GM12878 (cell line): ENCODE data around the gene CHMP1B. TPM values are rescaled to one million over a fixed set of nuclear protein-coding genes. Genes with fewer than 3 reads are reported as not detected.

Experiments
- ATAC-seq: fragments of 200-7000 bp; cut with Tn5 transposase; 3 replicates; pipeline ENCODE4 v1.9.1; 2020; ENCODE audit warnings: mild to moderate bottlenecking, moderate library complexity
- BruUV-seq: library from RNA; stranded (reverse); fragments of 400-500 nt; replicated peaks from 2 replicates; lab custom pipeline; 2021; lab: Mats Ljungman, UMichigan
- CTCF ChIA-PET: fragments of 300-600 bp; sonication (Branson Sonifier 250); formaldehyde crosslinking; extraction: SDS; loops from one replicate; lab custom pipeline; 2021; ENCODE audit warnings: inconsistent platforms; lab: Yijun Ruan, JAX
- POLR2A ChIA-PET: fragments of 350-600 bp; formaldehyde crosslinking; extraction: SDS; loops from one replicate; lab custom pipeline; 2021; ENCODE audit warnings: inconsistent platforms; lab: Charles Lee
- RAD21 ChIA-PET: fragments of 300-600 bp; sonication (Branson Sonifier 250); formaldehyde crosslinking; loops from one replicate; lab custom pipeline; 2023; ENCODE audit warnings: antibody characterized with exemption; ENCODE audit not compliant: unreplicated experiment; lab: Charles Lee
- SMC1A ChIA-PET: fragments of 300-600 bp; sonication (Branson Sonifier 250); formaldehyde crosslinking; loops from one replicate; lab custom pipeline; 2023; ENCODE audit not compliant: unreplicated experiment, uncharacterized antibody; lab: Charles Lee
- DNase-seq: peaks from one replicate; pipeline ENCODE4 v3.0.0-alpha.2; 2011; ENCODE audit warnings: low read depth, low spot score
- FAIRE-seq: peaks from 3 replicates; lab custom pipeline; 2011; peaks lifted over from hg19 to GRCh38; lab: Jason Lieb, UNC
- H2AFZ ChIP-seq: 2 replicates; pipeline ENCODE4 v1.6.0; 2011; ENCODE audit warnings: low read depth, low read length, control low read depth; ENCODE audit not compliant: control insufficient read depth
- H3K27ac ChIP-seq: 2 replicates; pipeline ENCODE4 v1.5.1; 2011; ENCODE audit warnings: control low read depth; ENCODE audit not compliant: control insufficient read depth, insufficient read depth
- H3K27me3 ChIP-seq, 2 experiments: replicated peaks in 1 of 2; 2 replicates each; pipeline versions ENCODE4 v1.6.0 to v1.6.1; 2011; ENCODE audit warnings: low read length in 1 of 2; ENCODE audit not compliant: control insufficient read depth in 2 of 2, insufficient read depth in 2 of 2
- H3K36me3 ChIP-seq, 2 experiments: 2 replicates each; pipeline ENCODE4 v1.5.1; 2011; ENCODE audit warnings: low read length in 1 of 2; ENCODE audit not compliant: control insufficient read depth in 2 of 2, insufficient read depth in 2 of 2
- H3K4me1 ChIP-seq: 2 replicates; pipeline ENCODE4 v1.6.1; 2011; ENCODE audit warnings: mild to moderate bottlenecking, low read length, moderate library complexity, mixed read lengths; ENCODE audit not compliant: control insufficient read depth, insufficient read depth
- H3K4me2 ChIP-seq: 2 replicates; pipeline ENCODE4 v1.6.0; 2011; ENCODE audit warnings: control low read depth; ENCODE audit not compliant: control insufficient read depth, insufficient read depth
- H3K4me3 ChIP-seq: fragments of 200-600 bp; sonication (generic); 2 replicates; pipeline ENCODE4 v1.5.1; 2016
- H3K79me2 ChIP-seq: 2 replicates; pipeline ENCODE4 v1.6.0; 2011; ENCODE audit warnings: low read length; ENCODE audit not compliant: control insufficient read depth, insufficient read depth
- H3K9ac ChIP-seq: 2 replicates; pipeline ENCODE4 v1.8.0; 2011; ENCODE audit warnings: low read length, control low read depth, mixed read lengths; ENCODE audit not compliant: control insufficient read depth, insufficient read depth
- H3K9me3 ChIP-seq: replicated peaks from 3 replicates; pipeline ENCODE4 v1.5.1; 2011; ENCODE audit warnings: mild to moderate bottlenecking, low read length; ENCODE audit not compliant: control insufficient read depth, insufficient read depth
- H4K20me1 ChIP-seq: 2 replicates; pipeline ENCODE4 v1.6.0; 2011; ENCODE audit not compliant: control insufficient read depth, insufficient read depth
- ATF2 ChIP-seq: IDR thresholded peaks from 2 replicates; pipeline ENCODE4 v1.6.1; 2012; ENCODE audit warnings: low read length, inconsistent platforms
- BCL3 ChIP-seq: IDR thresholded peaks from 2 replicates; pipeline ENCODE4 v1.6.1; 2011; ENCODE audit warnings: borderline replicate concordance, low read depth, mild to moderate bottlenecking, moderate library complexity, low read length; ENCODE audit not compliant: insufficient read depth, poor library complexity, severe bottlenecking
- BCLAF1 ChIP-seq: fragments of 450-650 bp; IDR thresholded peaks from 2 replicates; pipeline ENCODE4 v1.6.1; 2017; ENCODE audit warnings: antibody characterized with exemption, mild to moderate bottlenecking, moderate library complexity
- E2F4 ChIP-seq: IDR thresholded peaks from 2 replicates; pipeline ENCODE4 v1.6.1; 2012; ENCODE audit warnings: low read depth, low read length, improper control_type of control experiment
- KLF5 ChIP-seq: fragments of 450-650 bp; IDR thresholded peaks from 2 replicates; pipeline ENCODE4 v1.6.1; 2014; ENCODE audit warnings: mild to moderate bottlenecking; ENCODE audit not compliant: partially characterized antibody
- MAX ChIP-seq: IDR thresholded peaks from 2 replicates; pipeline ENCODE4 v1.6.1; 2012; ENCODE audit warnings: low read depth, low read length, improper control_type of control experiment
- NFXL1 ChIP-seq: fragments of 450-650 bp; IDR thresholded peaks from 2 replicates; pipeline ENCODE4 v1.6.1; 2017; ENCODE audit warnings: antibody characterized with exemption, mild to moderate bottlenecking, borderline replicate concordance
- NR2C2 ChIP-seq: IDR thresholded peaks from 2 replicates; pipeline ENCODE4 v1.6.1; 2011; ENCODE audit warnings: borderline replicate concordance, low read depth; ENCODE audit not compliant: control insufficient read depth, insufficient read length
- POLR2A ChIP-seq: IDR thresholded peaks from 2 replicates; pipeline ENCODE4 v1.6.1; 2011; ENCODE audit warnings: low read depth, mild to moderate bottlenecking, low read length
- POLR2AphosphoS5 ChIP-seq: IDR thresholded peaks from 2 replicates; pipeline ENCODE4 v1.6.1; 2011; ENCODE audit warnings: mild to moderate bottlenecking, low read length, inconsistent platforms
- RB1 ChIP-seq: fragments of 450-650 bp; formaldehyde crosslinking; IDR thresholded peaks from 2 replicates; pipeline ENCODE4 v1.6.1; 2017; ENCODE audit warnings: mild to moderate bottlenecking, borderline replicate concordance
- RCOR1 ChIP-seq: conservative IDR thresholded peaks from 2 replicates; pipeline ENCODE4 v1.6.1; 2012; ENCODE audit warnings: low read depth, low read length, improper control_type of control experiment
- RUNX3 ChIP-seq: IDR thresholded peaks from 2 replicates; pipeline ENCODE4 v1.6.1; 2012; ENCODE audit warnings: low read length, inconsistent platforms
- SMAD1 ChIP-seq: fragments of 450-650 bp; IDR thresholded peaks from 2 replicates; pipeline ENCODE4 v1.6.1; 2018; ENCODE audit warnings: mild to moderate bottlenecking, low read depth; ENCODE audit not compliant: partially characterized antibody
- ZBTB11 ChIP-seq: fragments of 450-650 bp; formaldehyde crosslinking; IDR thresholded peaks from 2 replicates; pipeline ENCODE4 v1.5.0; 2022; ENCODE audit warnings: mild to moderate bottlenecking, missing genetic modification characterization
- WGBS: methylation state at CpG from one replicate; pipeline ENCODE4 v1.1.6; 2016; ENCODE audit warnings: low lambda C conversion rate; ENCODE audit not compliant: insufficient replicate concordance, insufficient coverage; ENCODE audit errors: missing lambda C conversion rate; 5-methylcytosine and 5-hydroxymethylcytosine counted together
- in situ Hi-C: fragments of 300-500 bp; cut with MboI; formaldehyde crosslinking; loops from 9 replicates; pipeline ENCODE4 v1.14.3; 2018; ENCODE audit warnings: mixed read lengths
- intact Hi-C: fragments of 100-400 bp; cut with micrococcal nuclease; formaldehyde crosslinking; loops from one replicate; pipeline ENCODE4 v1.14.2; 2022; ENCODE audit not compliant: unreplicated experiment
- polyA plus RNA-seq, 11 experiments: library from polyadenylated mRNA; depleted of rRNA in 4 of 11; unstranded in 6 of 11; stranded (reverse) in 5 of 11; fragments of >200 nt; fragmentation: Nextera tagmentation in 4 of 11; fragmentation: Illumina TruSeq in 1 of 11; extraction: Ambion mirVana in 4 of 11; extraction: Trizol in 1 of 11; gene quantifications; 1 replicate in 1 of 11; 2 replicates in 10 of 11; pipeline versions ENCODE4 v1.2.1 to v1.2.3, GENCODE V29; 2011 to 2016; ENCODE audit warnings: inconsistent platforms in 2 of 11, missing spikeins in 2 of 11, low read depth in 1 of 11
- total RNA-seq, 4 experiments: library from RNA; depleted of rRNA in 3 of 4; stranded (reverse); fragments of >200 nt in 3 of 4; fragmentation: Illumina TruSeq in 1 of 4; extraction: Trizol in 1 of 4; gene quantifications; 2 replicates each; pipeline versions ENCODE4 v1.2.1 to v1.2.3, GENCODE V29; 2013 to 2021

Gene CHMP1B
- total and polyA plus RNA-seq, 10 of the 15 experiments (the other 5 are each of a cell fraction or from before 2014, with no cell fraction given), result 8.5 to 24.0 (median 18.6) TPM

GRCh38 chr18:11802158-11802557 is 49.1 kb upstream of the CHMP1B start:
- WGBS, result 60% methylated on average over 6 of the region's 6 CpGs
- H3K4me2 ChIP-seq, result no peak overlapping the region
- CTCF ChIA-PET, result no interaction called here
- H3K9me3 ChIP-seq, result no peaks in the 10 kb centered on the region
- ATAC-seq, result no peak
- SMC1A ChIA-PET, result no interaction called here
- RAD21 ChIA-PET, result no interaction called here
- no peak overlapping the region for H3K27ac ChIP-seq
- no peak for DNase-seq
- no peaks in the 10 kb centered on the region for H3K79me2 ChIP-seq
- H3K4me3 ChIP-seq, result no peak overlapping the region
- no peak overlapping the region for H2AFZ ChIP-seq
- FAIRE-seq, result no peak
- intact Hi-C loops (no loop called here), in situ Hi-C loops (no loop called here)
- H4K20me1 ChIP-seq, result no peaks in the 10 kb centered on the region
- no TSS peak for BruUV-seq
- no peaks in the 10 kb centered on the region; a peak in 1 of 4 replicates for H3K27me3 ChIP-seq
- no peaks in the 10 kb centered on the region for H3K36me3 ChIP-seq
- no peaks in the 10 kb centered on the region for H3K4me1 ChIP-seq
- no peak overlapping the region for H3K9ac ChIP-seq
- POLR2A ChIA-PET, result no interaction called here
- TF ChIP-seq KLF5 (no peak), RUNX3 (no peak), POLR2A (no peak), RB1 (no peak), ATF2 (no peak), NR2C2 (no peak), ZBTB11 (CRISPR knock-in tag) (no peak), BCL3 (no peak), NFXL1 (no peak), MAX (no peak), RCOR1 (no peak), SMAD1 (no peak), BCLAF1 (no peak), POLR2AphosphoS5 (no peak), E2F4 (no peak)
